NAMALWA (cell line): ENCODE results near the gene CACHD1.
"Not testable (repeated sequence)": the region's sequence is repeated elsewhere in the genome, so short reads cannot be mapped to it uniquely, and the experiment has no call there.

Source experiments
- DNase-seq: peaks from one replicate; pipeline ENCODE4 v3.0.0-alpha.2; 2015; ENCODE audit warnings: low spot score

CACHD1 gene

GRCh38 chr1:64701886-64702285 is 232.0 kb downstream of the CACHD1 start:
- DNase-seq: no peak

DNA sequence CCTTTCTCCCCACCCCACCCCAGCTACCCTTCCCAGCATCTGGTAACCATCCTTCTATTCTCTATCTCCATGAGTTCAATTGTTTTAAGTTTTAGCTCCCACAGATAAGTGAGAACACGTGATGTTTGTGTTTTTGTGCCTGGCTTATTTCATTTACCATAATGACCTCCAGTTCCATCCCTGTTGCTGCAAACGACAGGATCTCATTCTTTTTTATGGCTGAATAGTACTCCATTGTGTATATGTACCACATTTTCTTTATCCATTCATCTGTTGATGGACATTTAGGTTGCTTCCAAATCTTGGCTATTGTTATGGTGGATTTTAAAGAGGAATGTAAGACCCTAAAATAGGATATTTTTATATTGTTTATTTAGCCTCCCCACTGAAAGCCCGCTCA is 232.7 kb downstream of the CACHD1 start:
- DNase-seq: not testable (repeated sequence)

- no peak for DNase-seq
Observed at GRCh38 chr1:64703600-64703999, 233.7 kb downstream of the CACHD1 start.

GRCh38 chr1:64705591-64705990 is 235.7 kb downstream of the CACHD1 start:
- DNase-seq: no peak

DNA sequence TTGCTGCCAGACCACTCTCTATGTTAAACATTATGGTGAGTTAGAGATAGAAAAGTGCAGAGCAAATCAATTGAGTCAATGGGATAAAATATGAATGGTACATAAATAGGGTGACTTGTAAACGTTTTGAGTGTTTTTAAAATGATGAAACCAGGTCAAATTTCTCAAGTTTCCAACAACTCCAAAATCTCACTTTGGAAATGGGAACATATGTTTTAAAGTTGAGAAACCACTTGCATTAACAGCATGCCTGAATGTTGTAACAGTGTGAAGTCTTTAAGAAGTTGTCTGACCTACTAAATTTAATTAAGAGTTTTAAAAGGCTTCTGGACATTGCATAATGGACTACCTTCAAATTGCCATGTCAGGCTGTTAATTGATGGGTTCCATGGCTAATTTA is 241.3 kb downstream of the CACHD1 start:
- DNase-seq: no peak

DNA sequence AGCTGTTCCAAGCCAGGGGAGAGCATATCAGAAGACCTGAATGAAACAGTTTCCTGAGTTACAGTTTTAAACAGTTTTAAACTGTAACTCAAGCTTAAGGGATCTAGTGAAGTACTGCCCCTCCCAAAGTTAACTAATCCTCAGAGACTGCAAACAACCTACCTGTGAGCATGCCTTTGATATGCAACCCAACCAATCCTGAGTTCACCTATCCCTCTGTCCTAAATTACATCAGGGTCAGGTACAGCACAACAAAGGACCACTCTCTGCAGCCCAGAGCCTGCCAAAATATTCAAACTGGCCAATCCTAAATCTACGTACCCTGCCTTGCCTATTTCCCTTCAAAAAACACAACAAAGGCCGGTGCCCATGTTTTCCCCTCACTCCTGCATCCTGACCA is 242.1 kb downstream of the CACHD1 start:
- no peak for DNase-seq

- no peak for DNase-seq
Observed at GRCh38 chr1:64715186-64715585, 245.3 kb downstream of the CACHD1 start.

DNA sequence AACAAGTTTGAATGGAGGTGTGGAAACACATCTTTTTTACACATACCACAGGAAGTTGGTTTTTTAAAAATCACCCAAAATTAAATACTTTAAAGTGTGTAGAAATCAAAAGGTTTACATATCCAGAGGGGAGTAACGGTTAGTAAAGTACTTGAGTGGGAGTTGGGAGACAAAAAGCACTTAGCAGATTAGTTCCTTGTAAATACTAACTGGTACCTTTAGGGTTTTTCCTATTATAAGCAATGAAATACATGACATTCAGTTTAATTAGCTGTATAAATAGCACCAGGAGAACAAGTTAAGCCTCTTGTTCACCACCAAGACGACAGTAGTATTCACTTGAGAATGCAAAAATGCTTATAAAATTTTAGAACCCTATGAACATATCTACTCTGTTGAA is 251.2 kb downstream of the CACHD1 start:
- DNase-seq: no peak

DNA sequence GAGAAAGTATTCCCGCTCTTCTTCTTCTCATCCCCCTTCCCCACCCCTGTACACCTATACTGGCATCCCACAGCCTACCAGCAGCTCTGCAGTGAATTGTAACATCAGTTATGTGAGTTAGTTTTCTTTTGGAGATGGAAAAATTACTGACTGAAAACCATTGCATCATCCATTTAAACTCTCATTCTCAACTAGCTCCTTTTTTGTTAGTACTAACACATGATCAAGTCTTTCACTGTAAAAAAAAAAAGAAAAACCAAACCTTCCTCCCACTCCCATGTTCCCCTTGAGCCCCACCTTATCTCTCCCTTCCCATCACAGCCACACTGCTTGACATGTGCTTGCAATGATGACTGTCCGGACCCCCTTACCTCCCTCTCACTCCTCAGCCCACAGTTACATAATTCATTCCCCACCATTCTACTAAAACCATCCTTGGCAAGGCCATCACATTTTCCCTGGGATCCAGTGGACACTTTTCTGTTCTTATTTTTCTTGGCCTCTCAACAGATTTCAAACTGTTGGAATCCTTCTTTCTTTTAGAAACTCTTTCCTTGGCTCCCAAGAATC is 251.7 kb downstream of the CACHD1 start:
- DNase-seq: no peak

- DNase-seq: no peak
Observed at GRCh38 chr1:64727861-64728260, 257.9 kb downstream of the CACHD1 start.

DNA sequence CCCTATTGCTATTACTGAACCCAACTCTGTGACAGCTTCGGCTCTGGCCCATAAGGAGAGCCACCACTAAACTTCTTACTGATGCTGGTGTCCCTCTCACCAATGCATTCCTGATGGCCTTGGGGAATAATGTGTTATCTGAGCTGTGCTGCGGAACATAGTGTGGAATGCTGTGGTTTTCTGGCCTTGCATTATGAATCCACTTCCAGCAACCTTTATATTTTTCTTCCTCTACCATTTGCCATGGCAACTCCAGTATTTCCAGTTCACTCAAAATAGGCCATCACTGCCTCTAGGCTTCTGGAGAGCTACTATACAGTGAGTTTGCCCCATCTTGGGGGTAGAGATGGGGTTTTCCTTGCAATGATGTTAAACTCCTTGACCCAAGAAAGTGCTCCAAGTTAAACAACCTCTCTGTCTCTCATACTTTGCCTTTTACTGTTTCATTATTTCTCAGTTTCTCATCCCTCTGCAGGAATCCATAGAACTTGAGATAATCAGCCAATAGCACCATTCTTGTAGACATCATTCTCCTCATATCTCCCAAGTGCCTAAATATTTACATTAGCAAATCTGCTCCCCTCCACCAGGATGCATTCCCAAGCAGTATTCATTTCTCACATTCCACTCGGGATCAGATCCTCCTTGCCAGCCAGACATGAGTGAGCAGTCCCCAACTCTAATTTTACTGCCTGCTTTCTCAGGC is 263.8 kb downstream of the CACHD1 start:
- DNase-seq: no peak

DNA sequence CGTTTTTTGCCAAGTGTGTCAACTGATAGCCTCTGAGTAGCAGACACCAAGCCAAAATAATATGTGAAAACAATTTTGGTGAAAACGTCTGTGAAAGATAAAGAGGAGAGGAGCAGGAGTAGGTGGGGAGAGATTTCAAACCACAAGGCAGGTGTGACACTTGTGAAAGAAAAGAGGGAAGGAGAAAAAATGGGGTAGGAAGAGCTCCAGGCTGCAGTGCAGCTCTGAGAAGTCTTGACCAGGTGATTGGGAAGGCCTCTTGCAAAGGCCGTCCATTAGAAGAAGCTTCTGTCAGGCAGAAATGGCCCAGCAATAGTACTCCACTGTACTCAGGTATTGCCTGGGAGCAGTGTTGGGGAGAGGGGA is 264.3 kb downstream of the CACHD1 start:
- DNase-seq: no peak

DNA sequence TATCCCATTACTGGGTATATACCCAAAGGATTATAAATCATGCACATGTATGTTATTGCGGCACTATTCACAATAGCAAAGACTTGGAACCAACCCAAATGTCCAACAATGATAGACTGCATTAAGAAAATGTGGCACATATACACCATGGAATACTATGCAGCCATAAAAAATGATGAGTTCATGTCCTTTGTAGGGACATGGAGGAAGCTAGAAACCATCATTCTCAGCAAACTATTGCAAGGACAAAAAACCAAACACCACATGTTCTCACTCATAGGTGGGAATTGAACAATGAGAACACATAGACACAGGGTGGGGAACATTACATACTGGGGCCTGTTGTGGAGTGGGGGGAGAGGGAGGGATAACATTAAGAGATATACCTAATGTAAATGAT is 270.8 kb downstream of the CACHD1 start:
- DNase-seq: not testable (repeated sequence)
